HG03280 (cell line): Measurements from ENCODE around the gene SLC6A1.

Experiments used
- ATAC-seq: cut with Tn5 transposase; IDR thresholded peaks from one replicate; pipeline ENCODE4 v1.9.1; 2021; ENCODE audit warnings: mild to moderate bottlenecking, moderate library complexity; ENCODE audit not compliant: unreplicated experiment

Gene SLC6A1

GRCh38 chr3:10970306-10970960 lies 22.1 kb upstream of the SLC6A1 start:
- no peak for ATAC-seq

GRCh38 chr3:10972072-10972782 lies 20.3 kb upstream of the SLC6A1 start:
- ATAC-seq = no peak

GRCh38 chr3:10973046-10973595 lies 19.4 kb upstream of the SLC6A1 start:
- no peak for ATAC-seq

GRCh38 chr3:10974131-10974530 lies 18.4 kb upstream of the SLC6A1 start:
- ATAC-seq = no peak

- no peak for ATAC-seq
Measured at GRCh38 chr3:10974746-10975375, 17.7 kb upstream of the SLC6A1 start.

GRCh38 chr3:10975695-10976234 lies 16.8 kb upstream of the SLC6A1 start:
- ATAC-seq = no peak

GRCh38 chr3:10976770-10977169 lies 15.8 kb upstream of the SLC6A1 start:
- ATAC-seq = no peak

- ATAC-seq = no peak
Measured at GRCh38 chr3:10977892-10978510, 14.5 kb upstream of the SLC6A1 start.

GRCh38 chr3:10978956-10979355 lies 13.6 kb upstream of the SLC6A1 start:
- ATAC-seq = no peak

GRCh38 chr3:10980312-10980711 lies 12.2 kb upstream of the SLC6A1 start:
- ATAC-seq = no peak

- no peak for ATAC-seq
Measured at GRCh38 chr3:10981031-10981430, 11.5 kb upstream of the SLC6A1 start.

- ATAC-seq = no peak
Measured at GRCh38 chr3:10981961-10982360, 10.6 kb upstream of the SLC6A1 start.

- no peak for ATAC-seq
Measured at GRCh38 chr3:10982782-10983181, 9.8 kb upstream of the SLC6A1 start.

GRCh38 chr3:10983219-10983916 lies 9.2 kb upstream of the SLC6A1 start:
- no peak for ATAC-seq

GRCh38 chr3:10984371-10984896 lies 8.1 kb upstream of the SLC6A1 start:
- no peak for ATAC-seq

GRCh38 chr3:10985181-10985580 lies 7.4 kb upstream of the SLC6A1 start:
- ATAC-seq = no peak

- ATAC-seq = no peak
Measured at GRCh38 chr3:10986592-10986991, 6.0 kb upstream of the SLC6A1 start.

- ATAC-seq = no peak
Measured at GRCh38 chr3:10988001-10988665, 4.4 kb upstream of the SLC6A1 start.

- ATAC-seq = no peak
Measured at GRCh38 chr3:10988991-10989484, 3.5 kb upstream of the SLC6A1 start.
